Glutamatergic neuron (in vitro differentiated cells): Measurements from ENCODE around the gene DGKI. TPM values are rescaled to one million over a fixed set of nuclear protein-coding genes. Genes with fewer than 3 reads are reported as not detected.

ENCODE experiments used
- DNase-seq: peaks from one replicate; pipeline ENCODE4 v3.0.0; 2022
- H3K27ac Mint-ChIP-seq: one replicate; pipeline ENCODE4 v1.8.0; 2020; ENCODE audit warnings: mild to moderate bottlenecking, mixed read lengths, inconsistent platforms; ENCODE audit not compliant: unreplicated experiment
- H3K27me3 Mint-ChIP-seq: one replicate; pipeline ENCODE4 v1.8.0; 2020; ENCODE audit warnings: mild to moderate bottlenecking, moderate library complexity, mixed read lengths, inconsistent platforms; ENCODE audit not compliant: unreplicated experiment
- H3K36me3 Mint-ChIP-seq: one replicate; pipeline ENCODE4 v1.8.0; 2020; ENCODE audit warnings: mild to moderate bottlenecking, mixed read lengths, inconsistent platforms; ENCODE audit not compliant: unreplicated experiment
- H3K4me1 Mint-ChIP-seq: one replicate; pipeline ENCODE4 v1.8.0; 2020; ENCODE audit warnings: mild to moderate bottlenecking, low read depth, mixed read lengths, inconsistent platforms; ENCODE audit not compliant: unreplicated experiment
- H3K4me3 Mint-ChIP-seq: one replicate; pipeline ENCODE4 v1.8.0; 2020; ENCODE audit warnings: mild to moderate bottlenecking, mixed read lengths, inconsistent platforms; ENCODE audit not compliant: unreplicated experiment
- H3K9me3 Mint-ChIP-seq: one replicate; pipeline ENCODE4 v1.8.0; 2020; ENCODE audit warnings: mild to moderate bottlenecking, moderate library complexity, mixed read lengths, inconsistent platforms; ENCODE audit not compliant: unreplicated experiment
- total RNA-seq: library from RNA; stranded (reverse); fragmentation: NEBNext Ultra II Directional; extraction: Animal tissue kit (Norgen Biotek cat#: 25700); gene quantifications from one replicate; pipeline ENCODE4 v1.2.1, GENCODE V29; 2021; ENCODE audit not compliant: unreplicated experiment
- TF ChIP-seq, protein P1 (sequence below): fragments of 200-600 bp; sonication (generic); IDR thresholded peaks from one replicate; pipeline ENCODE4 v1.5.0; 2021; ENCODE audit not compliant: partially characterized antibody, unreplicated experiment

The DGKI gene
- total RNA-seq, 1 donor from 2014 or later: 19.4 TPM

DNA sequence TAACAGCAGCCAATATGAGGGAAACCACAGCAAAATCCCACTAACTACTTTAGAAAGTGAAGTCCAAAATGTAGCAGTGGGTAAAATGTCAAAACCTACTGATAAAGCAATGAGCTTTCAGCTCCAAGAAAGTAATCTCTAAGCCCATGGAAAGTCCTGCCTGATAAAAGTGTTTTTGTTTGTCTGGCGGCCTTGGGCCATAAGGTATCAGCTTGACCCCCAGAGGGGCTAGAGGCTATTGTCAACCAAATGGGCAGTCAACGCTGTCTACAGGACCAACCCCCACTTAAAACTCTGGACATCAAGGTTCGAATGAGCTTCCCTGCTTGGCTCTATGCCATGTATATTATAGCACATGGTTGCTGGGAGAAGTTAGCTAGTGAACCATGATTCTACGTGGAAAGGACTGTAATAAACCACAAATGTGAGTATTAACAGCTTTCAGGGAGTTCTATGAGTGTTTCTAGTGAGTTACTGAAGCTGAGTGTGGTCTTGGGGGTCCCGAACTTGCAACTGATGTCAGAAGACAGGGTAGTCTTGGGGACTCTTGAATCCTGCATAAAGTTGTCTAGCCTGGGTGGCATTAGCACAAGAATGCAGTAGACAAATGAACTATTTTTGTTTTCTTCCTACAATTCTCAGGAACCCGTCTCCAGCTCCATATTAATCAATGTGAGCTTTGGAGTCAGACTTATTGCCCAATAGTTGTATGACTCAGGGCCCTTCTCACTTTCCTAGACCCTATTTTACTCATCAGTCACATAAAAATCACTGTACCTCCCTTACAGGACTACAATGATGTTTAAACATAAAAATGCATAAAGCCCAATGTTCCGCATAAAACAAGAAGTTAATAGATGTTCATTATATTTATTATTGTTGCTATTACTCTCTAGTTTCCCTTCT is 164.9 kb downstream of the DGKI start:
- H3K4me1 Mint-ChIP-seq: no peaks in the 10 kb centered on the region
- TF ChIP-seq, protein P1, sequence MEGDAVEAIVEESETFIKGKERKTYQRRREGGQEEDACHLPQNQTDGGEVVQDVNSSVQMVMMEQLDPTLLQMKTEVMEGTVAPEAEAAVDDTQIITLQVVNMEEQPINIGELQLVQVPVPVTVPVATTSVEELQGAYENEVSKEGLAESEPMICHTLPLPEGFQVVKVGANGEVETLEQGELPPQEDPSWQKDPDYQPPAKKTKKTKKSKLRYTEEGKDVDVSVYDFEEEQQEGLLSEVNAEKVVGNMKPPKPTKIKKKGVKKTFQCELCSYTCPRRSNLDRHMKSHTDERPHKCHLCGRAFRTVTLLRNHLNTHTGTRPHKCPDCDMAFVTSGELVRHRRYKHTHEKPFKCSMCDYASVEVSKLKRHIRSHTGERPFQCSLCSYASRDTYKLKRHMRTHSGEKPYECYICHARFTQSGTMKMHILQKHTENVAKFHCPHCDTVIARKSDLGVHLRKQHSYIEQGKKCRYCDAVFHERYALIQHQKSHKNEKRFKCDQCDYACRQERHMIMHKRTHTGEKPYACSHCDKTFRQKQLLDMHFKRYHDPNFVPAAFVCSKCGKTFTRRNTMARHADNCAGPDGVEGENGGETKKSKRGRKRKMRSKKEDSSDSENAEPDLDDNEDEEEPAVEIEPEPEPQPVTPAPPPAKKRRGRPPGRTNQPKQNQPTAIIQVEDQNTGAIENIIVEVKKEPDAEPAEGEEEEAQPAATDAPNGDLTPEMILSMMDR: no peak
- H3K9me3 Mint-ChIP-seq: no peaks in the 10 kb centered on the region
- H3K27me3 Mint-ChIP-seq: no peaks in the 10 kb centered on the region
- no peaks in the 10 kb centered on the region for H3K36me3 Mint-ChIP-seq
- H3K27ac Mint-ChIP-seq: no peak overlapping the region
- no peak for DNase-seq
- H3K4me3 Mint-ChIP-seq: no peak overlapping the region

DNA sequence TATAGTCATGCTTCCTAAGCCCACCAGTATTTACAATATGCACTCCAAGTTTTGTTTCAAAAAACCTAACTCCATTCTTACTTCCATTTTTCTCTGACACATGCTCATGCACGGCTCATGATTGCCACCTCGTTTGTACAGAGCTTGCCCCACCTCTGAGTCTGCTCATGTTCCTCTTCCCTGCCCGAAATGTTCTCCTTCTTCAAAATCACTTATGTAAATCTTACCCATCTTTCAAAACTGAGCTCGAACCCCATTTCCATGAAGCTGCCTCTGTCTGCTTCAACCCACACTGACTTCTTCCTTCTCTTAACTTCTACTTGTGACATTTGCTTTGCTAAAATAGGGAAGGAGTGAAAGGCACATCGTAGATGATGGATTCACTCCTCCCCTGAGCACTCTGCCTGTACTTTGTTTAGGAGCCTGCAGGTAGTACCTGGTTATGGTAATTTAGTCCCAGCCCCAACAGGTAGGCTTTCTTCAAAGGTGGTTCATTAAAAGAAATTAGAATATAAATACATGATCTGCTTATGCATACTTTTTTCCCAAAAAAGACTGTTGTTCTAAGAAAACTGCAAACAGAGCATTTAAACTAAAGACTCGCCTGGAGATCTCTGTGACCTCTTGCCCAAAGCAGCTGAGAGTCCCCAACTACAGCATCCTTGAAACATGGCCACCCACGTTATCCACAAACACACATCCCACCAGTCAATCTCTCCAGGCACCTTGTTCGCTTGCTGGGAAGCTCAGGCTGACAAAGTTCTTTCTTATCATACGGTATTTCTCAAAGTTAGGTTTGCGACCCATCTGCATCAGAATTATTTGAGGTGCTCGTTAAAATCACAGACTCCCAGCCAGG is 172.0 kb downstream of the DGKI start:
- no peak for DNase-seq
- Mint-ChIP-seq H3K9me3 (peaks cover 2% of the 10 kb centered on the region), H3K4me1 (no peaks in the 10 kb centered on the region), H3K27me3 (peaks cover 2% of the 10 kb centered on the region), H3K36me3 (no peaks in the 10 kb centered on the region), H3K4me3 (no peak overlapping the region), H3K27ac (no peak overlapping the region)
- TF ChIP-seq, protein P1: no peak

DNA sequence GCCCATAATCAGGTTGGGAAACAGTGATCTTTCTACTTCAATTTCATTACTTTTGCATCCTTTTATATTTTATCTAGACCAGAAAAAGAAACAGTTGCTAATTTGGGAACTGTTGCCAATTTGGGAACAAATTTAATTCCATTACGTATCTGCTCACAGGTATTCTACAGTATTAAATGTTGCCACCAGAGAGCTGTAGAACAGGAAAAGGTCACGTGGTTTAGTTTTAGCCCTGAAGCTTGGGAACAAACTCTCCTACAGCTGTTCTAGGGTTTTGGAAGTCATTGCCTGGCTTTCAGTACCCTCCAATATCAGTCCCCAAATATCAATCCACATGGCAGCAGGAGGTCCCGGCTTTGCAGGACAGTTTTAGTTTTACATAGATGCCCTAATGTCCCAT is 172.7 kb downstream of the DGKI start:
- no peaks in the 10 kb centered on the region for H3K36me3 Mint-ChIP-seq
- DNase-seq: no peak
- H3K27me3 Mint-ChIP-seq: peaks cover 2% of the 10 kb centered on the region
- H3K4me1 Mint-ChIP-seq: no peaks in the 10 kb centered on the region
- H3K9me3 Mint-ChIP-seq: peaks cover 2% of the 10 kb centered on the region
- H3K4me3 Mint-ChIP-seq: no peak overlapping the region
- no peak overlapping the region for H3K27ac Mint-ChIP-seq
- TF ChIP-seq, protein P1: no peak

DNA sequence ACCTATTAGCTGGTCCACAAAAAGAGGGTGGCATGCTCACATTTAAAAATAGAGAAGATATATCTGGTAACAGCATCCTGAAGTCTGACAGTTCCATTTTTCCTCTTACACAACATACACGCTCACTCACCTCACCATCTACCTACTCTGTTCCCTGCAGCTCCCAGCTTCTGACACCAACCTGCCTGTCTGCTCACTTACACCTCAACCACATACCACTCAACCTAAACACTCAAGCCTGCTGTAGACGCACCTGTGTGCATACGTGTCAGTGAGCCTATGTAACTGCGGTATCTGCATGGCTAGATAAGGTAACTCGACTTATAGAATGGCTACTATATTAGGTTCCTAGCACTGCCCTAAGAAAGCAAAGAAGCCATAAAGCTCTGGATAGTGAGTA is 174.9 kb downstream of the DGKI start:
- Mint-ChIP-seq H3K27ac (no peak overlapping the region), H3K4me3 (no peak overlapping the region), H3K27me3 (peaks cover 2% of the 10 kb centered on the region)

More for the DNA sequence above, 174.9 kb downstream of the DGKI start:
- Mint-ChIP-seq H3K4me1 (peaks cover 4% of the 10 kb centered on the region), H3K36me3 (no peaks in the 10 kb centered on the region), H3K9me3 (peaks cover 2% of the 10 kb centered on the region)
- no peak for DNase-seq
- TF ChIP-seq, protein P1: no peak
